BLaER1 (cell line): ENCODE results near the gene SLC24A3.

Source experiments
- H3K27ac ChIP-seq: shearing (Covaris generic); formaldehyde crosslinking; 2 replicates; pipeline ENCODE4 v1.8.1; 2022
- H3K27me3 ChIP-seq: shearing (Covaris generic); formaldehyde crosslinking; 2 replicates; pipeline ENCODE4 v1.8.1; 2022
- H3K36me3 ChIP-seq: shearing (Covaris generic); formaldehyde crosslinking; 2 replicates; pipeline ENCODE4 v1.8.1; 2022
- H3K4me1 ChIP-seq: shearing (Covaris generic); formaldehyde crosslinking; 2 replicates; pipeline ENCODE4 v1.8.1; 2022
- H3K4me2 ChIP-seq: shearing (Covaris generic); formaldehyde crosslinking; 2 replicates; pipeline ENCODE4 v1.8.1; 2022
- H3K4me3 ChIP-seq: shearing (Covaris generic); formaldehyde crosslinking; 2 replicates; pipeline ENCODE4 v1.8.1; 2022
- H3K9ac ChIP-seq: shearing (Covaris generic); formaldehyde crosslinking; 2 replicates; pipeline ENCODE4 v1.8.1; 2022
- H3K9me3 ChIP-seq: shearing (Covaris generic); formaldehyde crosslinking; 2 replicates; pipeline ENCODE4 v1.8.1; 2022
- H4K20me1 ChIP-seq: shearing (Covaris generic); formaldehyde crosslinking; 2 replicates; pipeline ENCODE4 v1.8.1; 2022
- Cebpa-rat ChIP-seq: shearing (Covaris generic); IDR thresholded peaks from 2 replicates; pipeline ENCODE4 v1.8.1; 2022

The SLC24A3 gene

DNA sequence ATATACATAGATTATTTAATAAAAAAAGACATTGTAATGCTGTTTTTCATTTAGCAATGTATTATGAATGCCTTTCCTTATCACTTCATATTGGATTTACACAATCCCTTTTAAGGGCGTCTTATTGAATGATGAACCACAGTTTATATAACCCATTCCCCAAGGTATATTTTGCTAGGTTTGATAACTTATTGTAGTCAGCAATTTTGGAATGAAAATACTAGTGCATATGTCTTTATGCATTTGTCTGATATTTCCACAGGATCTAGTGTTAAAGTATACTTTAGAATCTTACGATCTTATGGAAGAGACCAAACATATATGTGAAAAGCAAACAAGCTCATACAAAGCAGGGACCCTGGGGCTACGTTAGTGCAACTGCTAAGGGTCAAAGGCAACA, 365.2 kb downstream of the SLC24A3 start:
- no peak overlapping the region for H3K9ac ChIP-seq
- no peak overlapping the region for H3K27ac ChIP-seq
- no peaks in the 10 kb centered on the region for H3K27me3 ChIP-seq
- no peaks in the 10 kb centered on the region for H3K36me3 ChIP-seq
- no peak overlapping the region for H3K4me3 ChIP-seq
- no peaks in the 10 kb centered on the region for H3K4me1 ChIP-seq
- TF ChIP-seq Cebpa-rat: no peak
- no peaks in the 10 kb centered on the region for H3K9me3 ChIP-seq
- H3K4me2 ChIP-seq: no peak overlapping the region
- H4K20me1 ChIP-seq: no peaks in the 10 kb centered on the region

DNA sequence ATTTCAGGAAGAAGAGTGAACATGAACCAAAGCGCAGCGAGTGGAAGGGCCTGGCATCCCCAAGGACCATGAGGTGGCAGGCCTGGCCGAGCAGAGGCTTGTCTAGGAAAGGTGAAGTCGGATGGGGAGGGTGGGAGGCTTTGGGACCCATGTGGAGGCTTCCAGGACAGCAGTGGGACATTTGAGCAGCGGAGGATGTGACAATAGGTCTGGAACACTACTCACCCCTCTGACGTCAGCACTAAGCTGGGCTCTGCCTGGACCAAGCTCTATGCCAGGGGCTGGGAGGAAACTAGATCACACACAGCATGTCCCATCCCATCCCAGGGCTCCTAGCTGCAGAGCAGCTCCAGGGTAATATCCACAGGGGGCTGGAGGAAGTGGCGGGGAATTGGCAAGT, 370.3 kb downstream of the SLC24A3 start:
- Histone ChIP-seq H3K27ac (no peak overlapping the region), H3K27me3 (no peaks in the 10 kb centered on the region), H3K9ac (no peak overlapping the region), H3K4me1 (no peaks in the 10 kb centered on the region), H3K9me3 (no peaks in the 10 kb centered on the region), H3K36me3 (no peaks in the 10 kb centered on the region), H4K20me1 (no peaks in the 10 kb centered on the region), H3K4me3 (no peak overlapping the region), H3K4me2 (no peak overlapping the region)
- TF ChIP-seq Cebpa-rat: no peak

DNA sequence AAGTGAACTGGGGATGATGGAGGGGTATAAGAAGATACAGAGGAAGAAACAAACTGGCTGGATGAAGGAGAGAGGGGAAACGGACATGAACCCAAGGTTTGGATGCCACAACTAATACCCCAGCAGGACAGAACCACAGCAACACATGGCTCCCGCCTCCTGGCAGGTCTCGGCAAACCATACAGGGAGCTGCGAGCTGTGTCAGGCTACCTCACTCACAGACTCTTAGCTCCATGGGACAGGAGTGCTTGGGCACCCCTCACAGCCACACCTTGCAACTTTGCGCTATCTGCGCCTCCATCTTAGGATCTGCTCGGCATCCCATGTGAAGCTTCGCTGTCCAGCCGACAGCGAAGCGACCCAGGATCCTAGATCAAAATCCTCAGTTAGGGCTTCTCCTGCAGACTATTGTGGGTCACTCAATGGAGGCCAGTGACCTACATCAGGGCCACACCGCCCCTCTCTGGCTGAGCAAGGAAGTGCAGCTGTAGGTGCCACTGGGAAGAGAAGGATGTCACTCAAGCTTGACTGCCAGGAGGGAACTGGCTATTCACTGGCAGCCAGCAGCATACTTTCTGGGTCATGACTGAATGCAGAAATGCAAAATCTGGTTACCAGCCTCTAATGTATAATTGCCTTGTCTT, 371.2 kb downstream of the SLC24A3 start:
- Histone ChIP-seq H3K4me1 (no peaks in the 10 kb centered on the region), H3K9me3 (no peaks in the 10 kb centered on the region), H4K20me1 (no peaks in the 10 kb centered on the region), H3K27ac (no peak overlapping the region), H3K4me2 (no peak overlapping the region), H3K4me3 (no peak overlapping the region), H3K9ac (no peak overlapping the region), H3K27me3 (no peaks in the 10 kb centered on the region), H3K36me3 (no peaks in the 10 kb centered on the region)
- TF ChIP-seq Cebpa-rat: no peak

DNA sequence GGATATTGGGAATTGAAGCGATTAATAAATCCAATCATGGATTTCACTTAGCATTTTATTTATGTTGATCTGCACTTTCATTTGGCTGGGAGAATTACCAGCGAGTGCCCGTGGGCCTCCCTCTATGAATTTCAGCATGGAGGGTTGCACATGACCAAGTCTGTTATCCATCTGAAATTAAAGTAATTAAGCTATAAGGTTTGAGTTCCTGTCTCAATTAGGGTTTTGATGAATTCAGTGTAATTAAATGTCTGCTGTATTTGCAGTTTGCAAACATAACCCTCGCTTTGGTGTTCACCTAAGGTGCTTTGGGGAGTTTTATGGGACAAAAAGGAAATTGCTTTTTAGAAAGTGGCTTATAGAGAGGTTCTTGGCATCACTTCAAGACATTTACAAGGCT, 375.8 kb downstream of the SLC24A3 start:
- no peaks in the 10 kb centered on the region for H3K4me1 ChIP-seq
- TF ChIP-seq Cebpa-rat: no peak
- H3K9ac ChIP-seq: no peak overlapping the region
- H3K4me2 ChIP-seq: no peak overlapping the region
- no peaks in the 10 kb centered on the region for H4K20me1 ChIP-seq
- no peaks in the 10 kb centered on the region for H3K27me3 ChIP-seq
- H3K36me3 ChIP-seq: no peaks in the 10 kb centered on the region
- H3K27ac ChIP-seq: no peak overlapping the region
- peaks cover 10% of the 10 kb centered on the region for H3K9me3 ChIP-seq
- no peak overlapping the region for H3K4me3 ChIP-seq

DNA sequence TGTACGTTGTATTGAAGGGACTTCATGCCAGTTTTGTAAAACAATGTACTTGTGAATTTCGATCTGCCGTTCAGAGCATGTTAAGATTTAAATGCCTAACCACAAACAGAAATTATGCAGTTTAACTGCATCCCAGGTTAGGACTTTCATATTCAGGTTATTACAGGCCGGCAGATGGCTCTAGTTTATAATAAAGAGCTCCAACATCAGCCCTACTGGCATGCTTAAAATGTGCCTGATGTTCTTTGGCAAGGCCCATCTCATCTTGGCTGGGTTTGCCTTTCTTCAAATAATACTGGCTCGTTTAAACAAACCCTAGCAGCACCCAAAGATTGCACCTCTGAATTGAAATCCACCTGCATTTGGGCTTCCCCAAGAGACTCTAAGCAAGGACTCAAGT, 376.3 kb downstream of the SLC24A3 start:
- no peak overlapping the region for H3K4me3 ChIP-seq
- H3K27ac ChIP-seq: no peak overlapping the region
- H3K4me1 ChIP-seq: no peaks in the 10 kb centered on the region
- H3K36me3 ChIP-seq: no peaks in the 10 kb centered on the region
- peaks cover 10% of the 10 kb centered on the region for H3K9me3 ChIP-seq
- H3K27me3 ChIP-seq: no peaks in the 10 kb centered on the region
- H4K20me1 ChIP-seq: no peaks in the 10 kb centered on the region
- no peak overlapping the region for H3K4me2 ChIP-seq
- no peak for TF ChIP-seq Cebpa-rat
- H3K9ac ChIP-seq: no peak overlapping the region

DNA sequence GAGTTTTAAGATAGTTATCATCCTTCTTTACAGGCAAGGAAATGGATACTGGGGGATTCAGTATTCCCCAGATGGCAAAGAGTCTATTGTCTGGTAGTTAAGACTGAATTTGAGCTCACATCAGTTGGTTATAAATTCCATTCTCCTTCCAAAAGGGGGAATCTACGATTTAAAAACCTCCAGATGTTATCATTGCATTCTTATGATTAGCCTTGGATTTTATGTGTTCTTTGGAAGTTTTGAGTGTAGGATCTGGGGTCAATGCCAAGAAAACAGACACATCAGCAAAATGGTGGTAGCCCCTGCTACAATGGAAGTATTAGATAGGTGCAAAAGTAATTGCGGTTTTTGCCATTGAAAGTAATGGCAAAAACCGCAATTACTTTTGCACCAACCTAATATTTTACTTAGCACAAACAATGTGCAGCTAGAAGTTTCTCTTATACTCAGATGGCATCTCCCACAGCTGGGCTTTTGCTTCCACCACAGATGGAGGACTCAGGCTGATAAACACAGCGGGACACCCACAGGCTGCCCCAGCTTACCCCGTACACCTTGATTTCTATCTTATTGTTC, 377.4 kb downstream of the SLC24A3 start:
- Histone ChIP-seq H3K4me3 (no peak overlapping the region), H3K27ac (no peak overlapping the region), H3K4me1 (no peaks in the 10 kb centered on the region), H3K4me2 (no peak overlapping the region), H3K36me3 (no peaks in the 10 kb centered on the region), H3K9me3 (peaks cover 10% of the 10 kb centered on the region), H3K27me3 (no peaks in the 10 kb centered on the region), H4K20me1 (no peaks in the 10 kb centered on the region), H3K9ac (no peak overlapping the region)
- TF ChIP-seq Cebpa-rat: no peak

DNA sequence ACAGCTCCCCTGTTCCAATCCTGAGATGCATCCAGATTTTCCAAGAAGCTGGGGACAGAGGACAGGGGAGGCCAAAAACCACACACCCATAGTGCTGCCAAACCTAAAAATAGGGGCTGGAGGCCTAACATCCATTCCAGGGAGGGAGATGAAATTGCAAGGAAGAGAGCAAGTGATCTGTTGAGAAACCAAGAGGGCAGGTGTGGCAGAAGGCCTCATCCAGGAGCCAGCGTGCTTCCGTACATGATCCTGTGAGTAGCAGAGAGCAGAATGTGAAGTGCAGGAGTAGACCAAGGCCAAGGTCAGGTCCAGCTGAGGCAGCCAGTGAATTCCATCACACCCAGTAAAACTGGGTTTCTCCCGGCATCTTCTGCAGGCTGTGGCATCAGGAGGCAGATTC, 377.9 kb downstream of the SLC24A3 start:
- no peaks in the 10 kb centered on the region for H3K36me3 ChIP-seq
- peaks cover 10% of the 10 kb centered on the region for H3K9me3 ChIP-seq
- H3K4me2 ChIP-seq: no peak overlapping the region
- no peak overlapping the region for H3K4me3 ChIP-seq
- H3K27me3 ChIP-seq: no peaks in the 10 kb centered on the region
- no peaks in the 10 kb centered on the region for H4K20me1 ChIP-seq
- no peak overlapping the region for H3K27ac ChIP-seq
- H3K9ac ChIP-seq: no peak overlapping the region
- TF ChIP-seq Cebpa-rat: no peak
- no peaks in the 10 kb centered on the region for H3K4me1 ChIP-seq

DNA sequence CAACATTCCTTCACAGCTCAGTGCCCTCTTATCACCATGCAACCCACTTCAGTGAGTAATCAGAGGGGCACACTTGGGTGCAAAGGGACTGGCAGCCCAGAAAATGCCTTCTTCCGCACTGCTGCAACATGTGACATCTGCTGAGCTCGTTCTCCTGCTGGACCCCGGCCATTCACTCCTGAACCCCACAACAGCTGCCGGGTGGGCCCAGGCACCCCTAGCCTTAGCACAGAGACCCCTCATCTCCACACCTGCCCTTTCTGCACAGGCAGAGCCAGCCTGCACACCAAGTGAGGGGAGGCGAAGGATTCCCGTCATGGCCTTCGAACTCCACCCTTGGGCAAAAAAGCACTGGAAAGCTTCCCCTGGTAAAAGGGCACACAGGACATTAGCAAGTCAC, 381.3 kb downstream of the SLC24A3 start:
- no peak overlapping the region for H3K4me2 ChIP-seq
- H3K36me3 ChIP-seq: no peaks in the 10 kb centered on the region
- no peak overlapping the region for H3K4me3 ChIP-seq
- no peaks in the 10 kb centered on the region for H3K4me1 ChIP-seq
- H3K27me3 ChIP-seq: no peaks in the 10 kb centered on the region
- H4K20me1 ChIP-seq: no peaks in the 10 kb centered on the region
- no peak overlapping the region for H3K9ac ChIP-seq
- H3K9me3 ChIP-seq: peaks cover 10% of the 10 kb centered on the region
- no peak overlapping the region for H3K27ac ChIP-seq
- TF ChIP-seq Cebpa-rat: no peak

DNA sequence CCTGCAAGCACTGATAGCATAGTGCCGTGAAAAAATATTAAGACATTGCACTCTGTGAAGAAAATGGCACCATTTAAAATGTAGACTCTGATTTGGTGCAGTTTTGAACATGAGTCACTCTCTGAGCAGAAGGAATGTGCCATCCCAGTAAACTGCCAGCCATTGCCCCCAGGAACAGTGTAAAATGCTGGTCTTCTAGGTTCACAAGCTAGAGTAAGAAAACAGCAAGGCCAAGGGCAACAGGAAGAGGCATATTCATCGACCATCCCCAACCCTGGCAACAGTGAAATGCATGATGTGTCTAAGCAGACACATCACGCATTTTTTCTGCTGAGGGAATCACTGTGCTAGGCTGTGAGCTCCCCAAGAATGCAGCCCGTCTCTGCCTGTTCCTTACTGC, 382.5 kb downstream of the SLC24A3 start:
- H3K9ac ChIP-seq: no peak overlapping the region
- H3K27me3 ChIP-seq: no peaks in the 10 kb centered on the region

DNA sequence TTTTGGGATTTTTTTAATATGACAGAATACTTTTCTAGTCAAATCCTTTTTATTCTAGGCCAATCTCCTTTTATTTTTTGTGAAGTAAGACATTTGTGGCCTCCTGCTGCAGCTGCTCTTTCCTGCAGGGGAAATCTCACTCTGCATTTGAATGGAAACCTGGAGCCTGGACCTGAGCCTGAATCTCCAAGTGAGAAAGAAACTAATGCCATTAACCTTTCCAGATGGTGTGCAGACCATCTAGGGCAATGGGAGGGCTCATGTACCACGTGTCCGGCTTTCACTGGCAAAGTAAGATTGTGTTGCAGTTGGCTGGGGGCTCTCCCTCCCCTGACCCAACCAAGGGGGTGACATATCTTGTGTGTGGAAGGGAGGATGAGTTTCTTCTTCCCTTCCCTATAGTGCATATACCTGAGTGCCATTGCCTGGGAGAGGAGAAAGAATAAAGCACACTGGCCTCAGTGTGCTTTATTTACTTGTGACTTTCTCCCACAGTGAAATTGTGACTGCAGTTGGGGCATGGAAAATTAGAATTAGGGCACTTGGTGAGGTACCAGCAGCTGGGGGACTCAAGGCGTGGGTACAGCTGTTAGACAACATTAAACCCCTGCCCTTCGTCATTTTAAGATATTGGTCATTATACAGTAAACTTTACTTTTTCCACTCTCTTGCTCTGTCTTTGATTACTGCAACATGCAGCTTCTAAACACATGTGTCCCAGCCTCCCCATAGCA, 385.8 kb downstream of the SLC24A3 start:
- H3K4me1 ChIP-seq: peaks cover 4% of the 10 kb centered on the region
- no peaks in the 10 kb centered on the region for H3K36me3 ChIP-seq
- no peak overlapping the region for H3K4me3 ChIP-seq
- no peak for TF ChIP-seq Cebpa-rat
- no peaks in the 10 kb centered on the region for H3K27me3 ChIP-seq
- H3K9ac ChIP-seq: no peak overlapping the region
- no peak overlapping the region for H3K4me2 ChIP-seq
- no peak overlapping the region for H3K27ac ChIP-seq
- no peaks in the 10 kb centered on the region for H4K20me1 ChIP-seq
- H3K9me3 ChIP-seq: no peaks in the 10 kb centered on the region

More for the DNA sequence above, 382.5 kb downstream of the SLC24A3 start:
- no peak for TF ChIP-seq Cebpa-rat
- Histone ChIP-seq H3K4me1 (no peaks in the 10 kb centered on the region), H3K4me3 (no peak overlapping the region), H4K20me1 (no peaks in the 10 kb centered on the region), H3K4me2 (no peak overlapping the region), H3K36me3 (no peaks in the 10 kb centered on the region), H3K9me3 (peaks cover 10% of the 10 kb centered on the region), H3K27ac (no peak overlapping the region)
